SK-N-SH (cell line): ENCODE measurements around the gene EIF4E. TPM values are rescaled to one million over a fixed set of nuclear protein-coding genes. Genes with fewer than 3 reads are reported as not detected.

Source experiments
- CTCF ChIA-PET: fragments of 300-600, 350-600 bp; formaldehyde crosslinking; extraction: SDS; loops from one replicate; lab custom pipeline; 2021; lab: Yijun Ruan, JAX
- POLR2A ChIA-PET: fragments of 350-600 bp; sonication (Branson Sonifier 250); formaldehyde crosslinking; extraction: SDS; loops from one replicate; lab custom pipeline; 2020; ENCODE audit warnings: antibody characterized with exemption, inconsistent platforms; lab: Yijun Ruan, JAX
- DNase-seq: peaks from one replicate; pipeline ENCODE4 v3.0.0; 2012
- H2AFZ ChIP-seq: fragments of 200-600 bp; sonication (generic); 2 replicates; pipeline ENCODE4 v1.8.1; 2016; ENCODE audit warnings: antibody characterized with exemption, mild to moderate bottlenecking, low read depth
- H3F3A ChIP-seq: fragments of 200-600 bp; sonication (generic); replicated peaks from 2 replicates; pipeline ENCODE3; 2016; ENCODE audit warnings: antibody characterized with exemption, mild to moderate bottlenecking; ENCODE audit not compliant: insufficient read depth
- H3K27ac ChIP-seq, 2 experiments: fragments of 200-500 bp in 1 of 2; fragments of 200-600 bp in 1 of 2; sonication (Bioruptor generic) in 1 of 2; sonication (generic), shearing (Covaris generic) in 1 of 2; 2 replicates each; pipeline versions ENCODE4 v1.5.1 to v1.6.1; 2014 to 2016; ENCODE audit warnings: low read depth in 2 of 2, inconsistent platforms in 1 of 2, low read length in 1 of 2, mild to moderate bottlenecking in 1 of 2, mixed read lengths in 1 of 2
- H3K27me3 ChIP-seq: fragments of 200-600 bp; sonication (generic), shearing (Covaris generic); 2 replicates; pipeline ENCODE4 v1.6.1; 2016; ENCODE audit warnings: mixed run types; ENCODE audit not compliant: insufficient read depth
- H3K36me3 ChIP-seq, 2 experiments: fragments of 200-500 bp in 1 of 2; fragments of 200-600 bp in 1 of 2; sonication (Bioruptor generic) in 1 of 2; sonication (generic) in 1 of 2; replicated peaks in 1 of 2; 2 replicates each; pipeline versions ENCODE3 to v1.5.1; 2014 to 2016; ENCODE audit warnings: low read length in 1 of 2, mild to moderate bottlenecking in 1 of 2; ENCODE audit not compliant: insufficient read depth in 2 of 2, control insufficient read depth in 1 of 2
- H3K4me1 ChIP-seq, 2 experiments: fragments of 200-500 bp in 1 of 2; fragments of 200-600 bp in 1 of 2; sonication (Bioruptor generic) in 1 of 2; sonication (generic), shearing (Covaris generic) in 1 of 2; 2 replicates each; pipeline versions ENCODE4 v1.5.1 to v1.6.1; 2014 to 2016; ENCODE audit warnings: low read depth in 1 of 2, low read length in 1 of 2, mixed run types in 1 of 2; ENCODE audit not compliant: insufficient read depth in 2 of 2, control insufficient read depth in 1 of 2
- H3K4me2 ChIP-seq: fragments of 200-600 bp; sonication (generic), shearing (Covaris generic); 2 replicates; pipeline ENCODE4 v1.6.1; 2017; ENCODE audit warnings: mixed run types
- H3K4me3 ChIP-seq, 2 experiments: fragments of 200-500 bp in 1 of 2; fragments of 200-600 bp in 1 of 2; sonication (Bioruptor generic) in 1 of 2; sonication (generic), shearing (Covaris generic) in 1 of 2; 2 replicates each; pipeline versions ENCODE4 v1.5.1 to v1.8.1; 2014 to 2016; ENCODE audit warnings: low read depth in 2 of 2, inconsistent platforms in 1 of 2, low read length in 1 of 2, mild to moderate bottlenecking in 1 of 2, mixed read lengths in 1 of 2, moderate library complexity in 1 of 2
- H3K79me2 ChIP-seq: fragments of 200-600 bp; sonication (generic); 2 replicates; pipeline ENCODE4 v1.8.1; 2017; ENCODE audit warnings: mild to moderate bottlenecking; ENCODE audit not compliant: insufficient read depth
- H3K9ac ChIP-seq: fragments of 200-600 bp; sonication (generic); 2 replicates; pipeline ENCODE4 v1.6.1; 2017; ENCODE audit warnings: mixed run types
- H3K9me2 ChIP-seq: fragments of 200-600 bp; sonication (generic); 2 replicates; pipeline ENCODE4 v1.6.1; 2017; ENCODE audit warnings: mixed run types
- H3K9me3 ChIP-seq: fragments of 200-600 bp; sonication (generic); 2 replicates; pipeline ENCODE4 v1.6.1; 2017; ENCODE audit warnings: mixed run types, mild to moderate bottlenecking, moderate library complexity
- H4K20me1 ChIP-seq: fragments of 200-600 bp; sonication (generic); 2 replicates; pipeline ENCODE4 v1.6.1; 2017; ENCODE audit warnings: mild to moderate bottlenecking, mixed run types; ENCODE audit not compliant: insufficient read depth
- CHD2 ChIP-seq: fragments of 150-350 bp; IDR thresholded peaks from 2 replicates; pipeline ENCODE4 v1.6.1; 2018; ENCODE audit warnings: low read length; ENCODE audit not compliant: partially characterized antibody
- CTCF ChIP-seq: fragments of 200-600 bp; sonication (generic); IDR thresholded peaks from 2 replicates; pipeline ENCODE4 v1.6.1; 2017; ENCODE audit warnings: antibody characterized with exemption, mild to moderate bottlenecking, moderate library complexity
- ELF1 ChIP-seq: IDR thresholded peaks from 2 replicates; pipeline ENCODE4 v1.4.0; 2012
- EP300 ChIP-seq, 2 experiments: IDR thresholded peaks; 2 replicates each; pipeline versions ENCODE4 v1.4.0 to v1.6.1; 2012; ENCODE audit warnings: borderline replicate concordance in 1 of 2, low read depth in 1 of 2, low read length in 1 of 2
- FOSL2 ChIP-seq: IDR thresholded peaks from 2 replicates; pipeline ENCODE4 v1.4.0; 2012; ENCODE audit warnings: low read depth, mild to moderate bottlenecking, moderate library complexity, borderline replicate concordance
- FOXJ3 ChIP-seq: sonication (generic); formaldehyde crosslinking; IDR thresholded peaks from 2 replicates; pipeline ENCODE4 v1.5.1; 2020; ENCODE audit warnings: mild to moderate bottlenecking, missing genetic modification reagents
- GABPA ChIP-seq: IDR thresholded peaks from 2 replicates; pipeline ENCODE4 v1.4.0; 2012; ENCODE audit warnings: low read depth, mild to moderate bottlenecking
- MEF2A ChIP-seq: IDR thresholded peaks from 2 replicates; pipeline ENCODE4 v1.4.0; 2012; ENCODE audit warnings: low read depth, borderline replicate concordance
- MXI1 ChIP-seq: IDR thresholded peaks from 2 replicates; pipeline ENCODE4 v1.6.1; 2012; ENCODE audit warnings: mild to moderate bottlenecking, low read depth, low read length, improper control_type of control experiment
- NFIC ChIP-seq: IDR thresholded peaks from 2 replicates; pipeline ENCODE4 v1.4.0; 2012; ENCODE audit warnings: borderline replicate concordance
- POLR2AphosphoS5 ChIP-seq: IDR thresholded peaks from 2 replicates; pipeline ENCODE4 v1.6.1; 2012; ENCODE audit warnings: low read depth, low read length
- RAD21 ChIP-seq: IDR thresholded peaks from 2 replicates; pipeline ENCODE4 v1.6.1; 2012; ENCODE audit warnings: mild to moderate bottlenecking, low read length
- RFX5 ChIP-seq: IDR thresholded peaks from 2 replicates; pipeline ENCODE4 v1.6.1; 2012; ENCODE audit warnings: mild to moderate bottlenecking, improper control_type of control experiment, low read length
- RXRA ChIP-seq: IDR thresholded peaks from 2 replicates; pipeline ENCODE4 v1.4.0; 2012; ENCODE audit warnings: low read depth, mild to moderate bottlenecking, borderline replicate concordance
- SIN3A ChIP-seq: IDR thresholded peaks from 2 replicates; pipeline ENCODE4 v1.6.1; 2012; ENCODE audit warnings: low read depth, mild to moderate bottlenecking, low read length, moderate library complexity, borderline replicate concordance
- TCF12 ChIP-seq: IDR thresholded peaks from 2 replicates; pipeline ENCODE4 v1.4.0; 2012
- WGBS: methylation state at CpG from one replicate; pipeline ENCODE4 v1.1.6; 2017; ENCODE audit warnings: low lambda C conversion rate; 5-methylcytosine and 5-hydroxymethylcytosine counted together
- polyA plus RNA-seq, 3 experiments: library from polyadenylated mRNA; depleted of rRNA; stranded (reverse); fragments of >200 nt; gene quantifications; 2 replicates each; pipeline ENCODE4 v1.2.3, GENCODE V29; 2012
- TF ChIP-seq, protein P1 (sequence below): IDR thresholded peaks from 2 replicates; pipeline ENCODE4 v1.4.0; 2012; ENCODE audit warnings: low read depth
- TF ChIP-seq, protein P2 (sequence below): fragments of 150-350 bp; IDR thresholded peaks from 2 replicates; pipeline ENCODE4 v1.6.1; 2016; ENCODE audit warnings: mild to moderate bottlenecking, low read depth, low read length

The EIF4E gene
- polyA plus RNA-seq, 1 of the 3 experiments (the other 2 are of a cell fraction): 59.8 TPM

- Histone ChIP-seq H3K4me2 (no peak overlapping the region), H3F3A (peaks cover 3% of the 10 kb centered on the region), H3K9me3 (no peaks in the 10 kb centered on the region), H3K4me3 (no peak overlapping the region), H3K9me2 (no peaks in the 10 kb centered on the region), H3K4me1 (no peaks in the 10 kb centered on the region), H3K27me3 (no peaks in the 10 kb centered on the region), H3K9ac (no peak overlapping the region), H3K36me3 (peaks cover 33 to 51% of the 10 kb centered on the region in 2 experiments), H3K27ac (no peak overlapping the region), H2AFZ (no peak overlapping the region), H4K20me1 (peaks cover 14% of the 10 kb centered on the region), H3K79me2 (peaks cover 99% of the 10 kb centered on the region)
- no peak for DNase-seq
- 98% methylated on average over 1 of the region's 1 CpG for WGBS
- TF ChIP-seq SIN3A: no peak
- no peak for TF ChIP-seq FOXJ3 (CRISPR knock-in tag)
- TF ChIP-seq GABPA: no peak
- TF ChIP-seq CTCF: no peak
- no peak for TF ChIP-seq TCF12
- TF ChIP-seq, protein P1, sequence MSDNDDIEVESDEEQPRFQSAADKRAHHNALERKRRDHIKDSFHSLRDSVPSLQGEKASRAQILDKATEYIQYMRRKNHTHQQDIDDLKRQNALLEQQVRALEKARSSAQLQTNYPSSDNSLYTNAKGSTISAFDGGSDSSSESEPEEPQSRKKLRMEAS: no peak
- no peak for TF ChIP-seq FOSL2
- TF ChIP-seq ELF1: no peak
- no peak for TF ChIP-seq MXI1
- POLR2A ChIA-PET: no interaction called here
- CTCF ChIA-PET: no interaction called here
Observed at GRCh38 chr4:98899277-98899676, 29.7 kb downstream of the EIF4E start.

- Histone ChIP-seq H3K36me3 (peaks cover 51 to 54% of the 10 kb centered on the region in 2 experiments), H3K27ac (peak overlapping the region in 1 of 2 experiments; percentile 56; a peak in 2 of 4 replicates), H3K79me2 (peaks cover 87% of the 10 kb centered on the region), H3K9me3 (no peaks in the 10 kb centered on the region), H3K4me3 (no peak overlapping the region), H3K27me3 (no peaks in the 10 kb centered on the region), H3K9me2 (no peaks in the 10 kb centered on the region), H3K4me2 (no peak overlapping the region), H4K20me1 (peaks cover 14% of the 10 kb centered on the region; the same call in 1 of the 2 replicates), H3K4me1 (peaks cover 0 to 5% of the 10 kb centered on the region in 2 experiments; a peak in 2 of 4 replicates), H3F3A (peaks cover 19% of the 10 kb centered on the region), H3K9ac (no peak overlapping the region), H2AFZ (no peak overlapping the region)
- no peak for TF ChIP-seq CHD2
- no peak for TF ChIP-seq POLR2AphosphoS5
- no peak for TF ChIP-seq SIN3A
- no peak for TF ChIP-seq RFX5
- TF ChIP-seq NFIC: no peak
- TF ChIP-seq, protein P1: no peak
- TF ChIP-seq EP300 (IDR thresholded peaks at IDR 0.05; ENCODE audit: borderline replicate concordance in 1 of 2, low read depth in 1 of 2, low read length in 1 of 2): no peak
- TF ChIP-seq, protein P2, sequence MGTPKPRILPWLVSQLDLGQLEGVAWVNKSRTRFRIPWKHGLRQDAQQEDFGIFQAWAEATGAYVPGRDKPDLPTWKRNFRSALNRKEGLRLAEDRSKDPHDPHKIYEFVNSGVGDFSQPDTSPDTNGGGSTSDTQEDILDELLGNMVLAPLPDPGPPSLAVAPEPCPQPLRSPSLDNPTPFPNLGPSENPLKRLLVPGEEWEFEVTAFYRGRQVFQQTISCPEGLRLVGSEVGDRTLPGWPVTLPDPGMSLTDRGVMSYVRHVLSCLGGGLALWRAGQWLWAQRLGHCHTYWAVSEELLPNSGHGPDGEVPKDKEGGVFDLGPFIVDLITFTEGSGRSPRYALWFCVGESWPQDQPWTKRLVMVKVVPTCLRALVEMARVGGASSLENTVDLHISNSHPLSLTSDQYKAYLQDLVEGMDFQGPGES: no peak
- TF ChIP-seq ELF1: no peak
- TF ChIP-seq FOXJ3 (CRISPR knock-in tag): no peak
- no peak for TF ChIP-seq RXRA
- no peak for TF ChIP-seq RAD21
- TF ChIP-seq MEF2A: no peak
- no peak for TF ChIP-seq FOSL2
- 97% methylated on average over 11 of the region's 11 CpGs for WGBS
- ChIA-PET POLR2A (no interaction called here), CTCF (interaction anchor here (1.3 kb wide), 1 partner anchor 8 kb away, joined by 3 read pairs; no protein-coding TSS in a partner anchor)
- no peak for DNase-seq
Observed at GRCh38 chr4:98891478-98892337, 37.2 kb downstream of the EIF4E start.
